Vagina (tissue), 2 donors: ENCODE data around the gene GRAMD2A.

ENCODE experiments used
- POLR2A ChIP-seq, 2 donors: fragments of 450-650 bp; IDR thresholded peaks; one replicate each; pipeline ENCODE4 v1.6.1; 2017; ENCODE audit warnings: antibody characterized with exemption in 2 of 2, mild to moderate bottlenecking in 2 of 2, moderate library complexity in 2 of 2
- POLR2AphosphoS5 ChIP-seq, 2 donors: sonication (generic); formaldehyde crosslinking; IDR thresholded peaks; one replicate each; pipeline ENCODE4 v1.9.0; 2017; ENCODE audit warnings: antibody characterized with exemption in 2 of 2, mild to moderate bottlenecking in 2 of 2, low read depth in 1 of 2; ENCODE audit not compliant: insufficient read depth in 1 of 2
- TF ChIP-seq, protein P1 (sequence below), 3 experiments: fragments of 450-650 bp in 2 of 3; fragments of 200-600 bp in 1 of 3; sonication (generic) in 1 of 3; IDR thresholded peaks; one replicate each; pipeline ENCODE4 v1.5.1; 2017 to 2019; ENCODE audit warnings: antibody characterized with exemption in 3 of 3, mild to moderate bottlenecking in 2 of 3, moderate library complexity in 2 of 3

DNA sequence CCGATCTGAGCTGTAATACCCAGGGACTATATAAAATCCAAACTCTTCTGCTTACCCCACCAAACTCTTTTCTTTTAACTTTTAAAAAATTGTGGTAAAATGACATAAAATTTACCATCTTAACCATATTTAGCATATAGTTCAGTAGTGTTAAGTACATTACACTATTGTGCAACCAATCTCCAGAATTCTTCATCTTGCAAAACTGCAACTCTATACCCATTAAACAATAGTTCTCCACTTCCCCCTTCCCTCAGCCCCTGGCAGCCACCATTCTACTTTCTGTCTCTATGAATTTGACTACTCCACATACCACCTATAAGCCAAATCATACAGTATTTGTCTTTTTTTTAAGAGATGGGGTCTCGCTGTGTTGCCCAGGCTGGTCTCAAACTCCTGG lies 40.7 kb downstream of the GRAMD2A start:
- TF ChIP-seq, protein P1, sequence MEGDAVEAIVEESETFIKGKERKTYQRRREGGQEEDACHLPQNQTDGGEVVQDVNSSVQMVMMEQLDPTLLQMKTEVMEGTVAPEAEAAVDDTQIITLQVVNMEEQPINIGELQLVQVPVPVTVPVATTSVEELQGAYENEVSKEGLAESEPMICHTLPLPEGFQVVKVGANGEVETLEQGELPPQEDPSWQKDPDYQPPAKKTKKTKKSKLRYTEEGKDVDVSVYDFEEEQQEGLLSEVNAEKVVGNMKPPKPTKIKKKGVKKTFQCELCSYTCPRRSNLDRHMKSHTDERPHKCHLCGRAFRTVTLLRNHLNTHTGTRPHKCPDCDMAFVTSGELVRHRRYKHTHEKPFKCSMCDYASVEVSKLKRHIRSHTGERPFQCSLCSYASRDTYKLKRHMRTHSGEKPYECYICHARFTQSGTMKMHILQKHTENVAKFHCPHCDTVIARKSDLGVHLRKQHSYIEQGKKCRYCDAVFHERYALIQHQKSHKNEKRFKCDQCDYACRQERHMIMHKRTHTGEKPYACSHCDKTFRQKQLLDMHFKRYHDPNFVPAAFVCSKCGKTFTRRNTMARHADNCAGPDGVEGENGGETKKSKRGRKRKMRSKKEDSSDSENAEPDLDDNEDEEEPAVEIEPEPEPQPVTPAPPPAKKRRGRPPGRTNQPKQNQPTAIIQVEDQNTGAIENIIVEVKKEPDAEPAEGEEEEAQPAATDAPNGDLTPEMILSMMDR (IDR thresholded peaks at IDR 0.05): no peak
- TF ChIP-seq POLR2A (IDR thresholded peaks at IDR 0.05) (no peak), POLR2AphosphoS5 (IDR thresholded peaks at IDR 0.05; ENCODE audit: insufficient read depth in 1 of 2, low read depth in 1 of 2) (no peak)
